ENCODE results near the gene MAP4. TPM values are rescaled to one million over a fixed set of nuclear protein-coding genes. Genes with fewer than 3 reads are reported as not detected.

Gene MAP4
- polyA plus RNA-seq, 2 of the 4 experiments (the other 2 are of a cell fraction), result 77.7 to 98.5 TPM

DNA sequence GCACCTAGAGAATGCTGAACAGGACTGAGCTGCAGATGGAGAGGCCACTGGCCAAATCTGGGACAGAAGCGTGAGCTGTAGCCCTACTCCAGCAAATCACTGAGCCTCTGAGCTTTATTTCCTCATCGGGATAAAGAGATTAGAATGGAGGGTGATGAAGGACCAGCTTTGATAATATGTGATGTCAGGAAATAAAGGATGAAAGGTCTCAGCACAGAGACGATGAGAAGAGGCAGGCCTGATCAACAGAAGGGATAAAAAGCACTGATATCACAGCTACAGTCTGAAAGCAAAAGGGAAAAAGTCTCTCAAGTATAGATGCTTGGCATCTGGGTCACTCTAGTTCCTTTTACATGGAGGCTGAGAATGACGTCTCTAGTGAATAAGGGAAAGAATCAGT, 143.3 kb downstream of the MAP4 start:
- no peak overlapping the region for H3K27ac ChIP-seq
- ChIA-PET CTCF (interaction anchor here (1.0 to 1.6 kb wide), 2 partner anchors 8 to 116 kb away, joined by 3 to 5 read pairs; no protein-coding TSS in a partner anchor), POLR2A (no interaction called here)
- WGBS (ENCODE audit: missing lambda C conversion rate), result 90% methylated on average over 4 of the region's 4 CpGs
- DNase-seq (ENCODE audit: low read depth in 1 of 2, low spot score in 1 of 2), result no peak
- no peak for FAIRE-seq
- no peaks in the 10 kb centered on the region for H3K9me3 ChIP-seq
- no peak overlapping the region for H3K4me3 ChIP-seq
- TF ChIP-seq, protein P1, sequence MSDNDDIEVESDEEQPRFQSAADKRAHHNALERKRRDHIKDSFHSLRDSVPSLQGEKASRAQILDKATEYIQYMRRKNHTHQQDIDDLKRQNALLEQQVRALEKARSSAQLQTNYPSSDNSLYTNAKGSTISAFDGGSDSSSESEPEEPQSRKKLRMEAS (IDR thresholded peaks at IDR 0.05), result no peak
- TF ChIP-seq ZNF302 (CRISPR knock-in tag; IDR thresholded peaks at IDR 0.05) (no peak), FOSL2 (IDR thresholded peaks at IDR 0.05) (no peak), FOSL2 (CRISPR knock-in tag; IDR thresholded peaks at IDR 0.05) (no peak), RARB (CRISPR knock-in tag; IDR thresholded peaks at IDR 0.05) (no peak), EHMT2 (IDR thresholded peaks at IDR 0.05; ENCODE audit: low read depth) (no peak), SREBF2 (IDR thresholded peaks at IDR 0.05) (no peak), KDM1A (IDR thresholded peaks at IDR 0.05; ENCODE audit: low read depth) (no peak), KDM5A (IDR thresholded peaks at IDR 0.05) (no peak), ZSCAN20 (CRISPR knock-in tag; IDR thresholded peaks at IDR 0.05) (no peak), TFCP2L1 (CRISPR knock-in tag; IDR thresholded peaks at IDR 0.05) (no peak), HEYL (CRISPR knock-in tag; IDR thresholded peaks at IDR 0.05) (no peak), CBX8 (IDR thresholded peaks at IDR 0.05) (no peak)
- TF ChIP-seq, protein P2, sequence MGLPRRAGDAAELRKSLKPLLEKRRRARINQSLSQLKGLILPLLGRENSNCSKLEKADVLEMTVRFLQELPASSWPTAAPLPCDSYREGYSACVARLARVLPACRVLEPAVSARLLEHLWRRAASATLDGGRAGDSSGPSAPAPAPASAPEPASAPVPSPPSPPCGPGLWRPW (IDR thresholded peaks at IDR 0.05), result no peak
- TF ChIP-seq, protein P3, sequence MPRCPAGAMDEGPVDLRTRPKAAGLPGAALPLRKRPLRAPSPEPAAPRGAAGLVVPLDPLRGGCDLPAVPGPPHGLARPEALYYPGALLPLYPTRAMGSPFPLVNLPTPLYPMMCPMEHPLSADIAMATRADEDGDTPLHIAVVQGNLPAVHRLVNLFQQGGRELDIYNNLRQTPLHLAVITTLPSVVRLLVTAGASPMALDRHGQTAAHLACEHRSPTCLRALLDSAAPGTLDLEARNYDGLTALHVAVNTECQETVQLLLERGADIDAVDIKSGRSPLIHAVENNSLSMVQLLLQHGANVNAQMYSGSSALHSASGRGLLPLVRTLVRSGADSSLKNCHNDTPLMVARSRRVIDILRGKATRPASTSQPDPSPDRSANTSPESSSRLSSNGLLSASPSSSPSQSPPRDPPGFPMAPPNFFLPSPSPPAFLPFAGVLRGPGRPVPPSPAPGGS (IDR thresholded peaks at IDR 0.05), result no peak
- TF ChIP-seq, protein P4, sequence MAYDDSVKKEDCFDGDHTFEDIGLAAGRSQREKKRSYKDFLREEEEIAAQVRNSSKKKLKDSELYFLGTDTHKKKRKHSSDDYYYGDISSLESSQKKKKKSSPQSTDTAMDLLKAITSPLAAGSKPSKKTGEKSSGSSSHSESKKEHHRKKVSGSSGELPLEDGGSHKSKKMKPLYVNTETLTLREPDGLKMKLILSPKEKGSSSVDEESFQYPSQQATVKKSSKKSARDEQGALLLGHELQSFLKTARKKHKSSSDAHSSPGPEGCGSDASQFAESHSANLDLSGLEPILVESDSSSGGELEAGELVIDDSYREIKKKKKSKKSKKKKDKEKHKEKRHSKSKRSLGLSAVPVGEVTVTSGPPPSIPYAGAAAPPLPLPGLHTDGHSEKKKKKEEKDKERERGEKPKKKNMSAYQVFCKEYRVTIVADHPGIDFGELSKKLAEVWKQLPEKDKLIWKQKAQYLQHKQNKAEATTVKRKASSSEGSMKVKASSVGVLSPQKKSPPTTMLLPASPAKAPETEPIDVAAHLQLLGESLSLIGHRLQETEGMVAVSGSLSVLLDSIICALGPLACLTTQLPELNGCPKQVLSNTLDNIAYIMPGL (CRISPR knock-in tag; IDR thresholded peaks at IDR 0.05; ENCODE audit: borderline replicate concordance), result no peak
- H3K4me2 ChIP-seq, result no peak overlapping the region
- ATAC-seq, result no peak
- no peaks in the 10 kb centered on the region for H3K4me1 ChIP-seq

DNA sequence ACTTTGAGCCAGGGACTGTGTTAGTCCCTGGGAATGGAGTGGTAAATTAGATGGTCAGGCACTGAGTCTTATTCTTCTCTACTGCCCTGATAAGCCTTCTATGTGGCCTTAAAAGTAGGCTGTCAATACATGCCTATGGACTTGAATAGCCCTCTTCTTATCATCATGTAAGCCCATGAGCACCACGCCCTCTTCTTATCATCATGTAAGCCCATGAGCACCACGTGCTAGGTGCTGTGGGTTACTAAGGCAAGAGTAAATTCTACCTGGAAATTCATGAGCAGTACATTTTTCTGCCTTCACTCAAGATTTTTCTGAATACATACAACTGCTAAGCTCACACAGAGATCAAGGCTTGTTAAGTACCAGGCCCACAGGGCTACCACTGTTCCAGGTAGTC, 144.8 kb downstream of the MAP4 start:
- no peak overlapping the region for H3K4me3 ChIP-seq
- ChIA-PET CTCF (interaction anchor here (0.7 to 2.7 kb wide), 3 partner anchors 9 to 132 kb away, joined by 3 to 9 read pairs (median 3); no protein-coding TSS in a partner anchor), POLR2A (no interaction called here)
- H3K9me3 ChIP-seq, result no peaks in the 10 kb centered on the region
- H3K4me1 ChIP-seq, result no peaks in the 10 kb centered on the region
- FAIRE-seq (no peak), DNase-seq (ENCODE audit: low read depth in 1 of 2, low spot score in 1 of 2) (no peak), ATAC-seq (no peak)
- no peak overlapping the region for H3K4me2 ChIP-seq
- TF ChIP-seq POLR2AphosphoS2 (conservative IDR thresholded peaks at IDR 0.05; ENCODE audit: low read length) (no peak), CEBPB (IDR thresholded peaks at IDR 0.05) (no peak), ZFP36 (IDR thresholded peaks at IDR 0.05; ENCODE audit: borderline replicate concordance, partially characterized antibody) (no peak), HOXB5 (CRISPR knock-in tag; IDR thresholded peaks at IDR 0.05) (no peak), CBX2 (IDR thresholded peaks at IDR 0.05; ENCODE audit: borderline replicate concordance, low read depth) (no peak), EHF (CRISPR knock-in tag; IDR thresholded peaks at IDR 0.05) (no peak), JUNB (IDR thresholded peaks at IDR 0.05) (no peak), RNF2 (IDR thresholded peaks at IDR 0.05; ENCODE audit: borderline replicate concordance, low read depth) (no peak), HEYL (CRISPR knock-in tag; IDR thresholded peaks at IDR 0.05) (no peak), HOXB13 (CRISPR knock-in tag; IDR thresholded peaks at IDR 0.05; ENCODE audit: low read depth) (no peak), NFE2L2 (conservative IDR thresholded peaks at IDR 0.05; ENCODE audit: low read length) (no peak)
- TF ChIP-seq, protein P5, sequence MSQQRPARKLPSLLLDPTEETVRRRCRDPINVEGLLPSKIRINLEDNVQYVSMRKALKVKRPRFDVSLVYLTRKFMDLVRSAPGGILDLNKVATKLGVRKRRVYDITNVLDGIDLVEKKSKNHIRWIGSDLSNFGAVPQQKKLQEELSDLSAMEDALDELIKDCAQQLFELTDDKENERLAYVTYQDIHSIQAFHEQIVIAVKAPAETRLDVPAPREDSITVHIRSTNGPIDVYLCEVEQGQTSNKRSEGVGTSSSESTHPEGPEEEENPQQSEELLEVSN (IDR thresholded peaks at IDR 0.05; ENCODE audit: borderline replicate concordance, low read depth), result no peak
- WGBS (ENCODE audit: missing lambda C conversion rate), result 88% methylated on average over 2 of the region's 2 CpGs
- no peak overlapping the region for H3K27ac ChIP-seq

All from A549 (cell line).